Measurements from ENCODE around the gene IDE. TPM values are rescaled to one million over a fixed set of nuclear protein-coding genes. Genes with fewer than 3 reads are reported as not detected.

Gene IDE
- total and polyA plus RNA-seq, 2 donors (not counting 1 experiment from before 2014, with no cell fraction given) = 7.7 to 40.9 TPM

DNA sequence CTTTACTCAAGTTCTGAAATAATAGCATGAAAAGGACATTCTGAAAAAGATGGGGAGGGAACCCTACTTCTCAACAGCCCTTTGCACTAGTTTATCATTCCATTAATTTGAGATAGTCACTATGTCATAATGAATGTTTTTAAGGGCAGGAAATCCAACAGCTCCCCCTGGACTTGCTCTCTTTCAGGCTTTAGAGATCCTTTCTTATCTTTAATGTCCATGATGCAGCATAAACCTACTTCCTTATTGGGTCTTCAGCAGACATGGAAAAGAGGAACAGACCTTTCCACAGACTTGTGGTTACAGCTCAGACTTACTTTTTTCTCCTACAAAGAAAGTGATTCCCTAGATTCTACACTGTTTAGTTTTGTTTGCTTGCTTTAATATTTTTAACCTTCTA is 87.3 kb downstream of the IDE start:
- no peaks in the 10 kb centered on the region for H3K9me3 Mint-ChIP-seq (ENCODE audit: insufficient read depth)
- H4K20me1 ChIP-seq (ENCODE audit: control insufficient read depth, insufficient read depth, low read length, poor library complexity, severe bottlenecking) = no peaks in the 10 kb centered on the region
- H3K79me2 ChIP-seq (ENCODE audit: control insufficient read depth, insufficient read depth, low read length) = no peaks in the 10 kb centered on the region
- H3K4me3 Mint-ChIP-seq = no peak overlapping the region
- intact Hi-C loops (cut with micrococcal nuclease) = no loop called here
- no peaks in the 10 kb centered on the region for H3K27me3 ChIP-seq (replicated peaks in 1 of 4; ENCODE audit: control extremely low read depth in 1 of 4, control insufficient read depth in 3 of 4, insufficient read depth in 4 of 4, low read length in 3 of 4)
- no peak overlapping the region for H3K27ac Mint-ChIP-seq
- H3K4me3 ChIP-seq (ENCODE audit: control extremely low read depth in 1 of 5, extremely low read depth in 1 of 5, insufficient read depth in 1 of 5, low read depth in 2 of 5, low read length in 4 of 5) = no peak overlapping the region
- H3K9ac ChIP-seq (ENCODE audit: low read length) = no peak overlapping the region
- no peak overlapping the region for H3K27ac ChIP-seq (ENCODE audit: low read length in 2 of 2)
- no peaks in the 10 kb centered on the region for H3K27me3 Mint-ChIP-seq
- ATAC-seq (ENCODE audit: low read depth) (no peak), DNase-seq (no peak)
- ChIA-PET POLR2A (no interaction called here), CTCF (no interaction called here)
- H3K36me3 ChIP-seq (replicated peaks in 1 of 2; ENCODE audit: control extremely low read depth in 1 of 2, control insufficient read depth in 1 of 2, extremely low read depth in 1 of 2, insufficient read depth in 2 of 2, low read length in 1 of 2) = peaks cover 0 to 42% of the 10 kb centered on the region in 2 experiments
- no peak overlapping the region for H3K4me2 ChIP-seq (replicated peaks; ENCODE audit: low read depth, low read length, poor library complexity, severe bottlenecking)
- H2AFZ ChIP-seq (ENCODE audit: insufficient read depth, low read depth, low read length, poor library complexity, severe bottlenecking) = no peak overlapping the region
- H3K4me1 ChIP-seq (ENCODE audit: control insufficient read depth in 2 of 2, insufficient read depth in 2 of 2, low read length in 2 of 2) = no peaks in the 10 kb centered on the region
- no peak for TF ChIP-seq EZH2 (IDR thresholded peaks at IDR 0.05; ENCODE audit: borderline replicate concordance, insufficient read depth, low read depth, low read length, poor library complexity, severe bottlenecking)
- TF ChIP-seq, protein P1, sequence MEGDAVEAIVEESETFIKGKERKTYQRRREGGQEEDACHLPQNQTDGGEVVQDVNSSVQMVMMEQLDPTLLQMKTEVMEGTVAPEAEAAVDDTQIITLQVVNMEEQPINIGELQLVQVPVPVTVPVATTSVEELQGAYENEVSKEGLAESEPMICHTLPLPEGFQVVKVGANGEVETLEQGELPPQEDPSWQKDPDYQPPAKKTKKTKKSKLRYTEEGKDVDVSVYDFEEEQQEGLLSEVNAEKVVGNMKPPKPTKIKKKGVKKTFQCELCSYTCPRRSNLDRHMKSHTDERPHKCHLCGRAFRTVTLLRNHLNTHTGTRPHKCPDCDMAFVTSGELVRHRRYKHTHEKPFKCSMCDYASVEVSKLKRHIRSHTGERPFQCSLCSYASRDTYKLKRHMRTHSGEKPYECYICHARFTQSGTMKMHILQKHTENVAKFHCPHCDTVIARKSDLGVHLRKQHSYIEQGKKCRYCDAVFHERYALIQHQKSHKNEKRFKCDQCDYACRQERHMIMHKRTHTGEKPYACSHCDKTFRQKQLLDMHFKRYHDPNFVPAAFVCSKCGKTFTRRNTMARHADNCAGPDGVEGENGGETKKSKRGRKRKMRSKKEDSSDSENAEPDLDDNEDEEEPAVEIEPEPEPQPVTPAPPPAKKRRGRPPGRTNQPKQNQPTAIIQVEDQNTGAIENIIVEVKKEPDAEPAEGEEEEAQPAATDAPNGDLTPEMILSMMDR (IDR thresholded peaks at IDR 0.05) = no peak
- H3K4me1 Mint-ChIP-seq = no peaks in the 10 kb centered on the region
- no peaks in the 10 kb centered on the region for H3K9me3 ChIP-seq (ENCODE audit: control extremely low read depth in 1 of 3, control insufficient read depth in 2 of 3, insufficient read depth in 1 of 3, low read length in 2 of 3)

DNA sequence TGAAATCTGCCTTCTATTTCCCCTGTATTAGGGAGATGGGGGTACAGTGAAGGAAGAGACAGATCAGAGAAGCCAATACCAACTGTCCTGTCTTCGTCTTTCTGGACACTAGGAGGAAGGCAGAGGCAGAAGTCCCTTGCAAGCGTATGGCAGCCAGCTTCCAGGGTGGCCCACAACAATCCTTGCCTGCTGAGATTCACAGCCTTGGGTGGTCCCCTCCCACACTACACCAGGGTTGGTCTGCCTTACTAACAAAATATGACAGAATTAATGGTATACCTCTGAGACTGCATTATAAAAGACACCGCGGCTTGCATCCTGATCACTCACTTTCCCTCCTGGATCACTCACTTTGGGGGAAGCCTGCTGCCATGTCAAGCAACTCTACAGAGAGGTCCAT is 90.4 kb downstream of the IDE start:
- CTCF ChIA-PET = no interaction called here
- Mint-ChIP-seq H3K4me1 (no peaks in the 10 kb centered on the region), H3K27ac (no peak overlapping the region), H3K9me3 (ENCODE audit: insufficient read depth) (no peaks in the 10 kb centered on the region), H3K4me3 (no peak overlapping the region), H3K27me3 (no peaks in the 10 kb centered on the region)
- Histone ChIP-seq H3K36me3 (replicated peaks in 1 of 2; ENCODE audit: control extremely low read depth in 1 of 2, control insufficient read depth in 1 of 2, extremely low read depth in 1 of 2, insufficient read depth in 2 of 2, low read length in 1 of 2) (peaks cover 2 to 37% of the 10 kb centered on the region in 2 experiments), H3K4me3 (ENCODE audit: control extremely low read depth in 1 of 5, extremely low read depth in 1 of 5, insufficient read depth in 1 of 5, low read depth in 2 of 5, low read length in 4 of 5) (no peak overlapping the region), H3K79me2 (ENCODE audit: control insufficient read depth, insufficient read depth, low read length) (no peaks in the 10 kb centered on the region), H4K20me1 (ENCODE audit: control insufficient read depth, insufficient read depth, low read length, poor library complexity, severe bottlenecking) (no peaks in the 10 kb centered on the region), H3K27ac (ENCODE audit: low read length in 2 of 2) (no peak overlapping the region), H3K4me2 (replicated peaks; ENCODE audit: low read depth, low read length, poor library complexity, severe bottlenecking) (no peak overlapping the region), H3K4me1 (ENCODE audit: control insufficient read depth in 2 of 2, insufficient read depth in 2 of 2, low read length in 2 of 2) (no peaks in the 10 kb centered on the region), H2AFZ (ENCODE audit: insufficient read depth, low read depth, low read length, poor library complexity, severe bottlenecking) (no peak overlapping the region), H3K9ac (ENCODE audit: low read length) (no peak overlapping the region), H3K9me3 (ENCODE audit: control extremely low read depth in 1 of 3, control insufficient read depth in 2 of 3, insufficient read depth in 1 of 3, low read length in 2 of 3) (no peaks in the 10 kb centered on the region), H3K27me3 (replicated peaks in 1 of 4; ENCODE audit: control extremely low read depth in 1 of 4, control insufficient read depth in 3 of 4, insufficient read depth in 4 of 4, low read length in 3 of 4) (no peaks in the 10 kb centered on the region)
- ATAC-seq (ENCODE audit: low read depth) (no peak), DNase-seq (no peak)
- POLR2A ChIA-PET = no interaction called here
- TF ChIP-seq, protein P1 (IDR thresholded peaks at IDR 0.05) = no peak
- TF ChIP-seq EZH2 (IDR thresholded peaks at IDR 0.05; ENCODE audit: borderline replicate concordance, insufficient read depth, low read depth, low read length, poor library complexity, severe bottlenecking) = no peak
- intact Hi-C loops (cut with micrococcal nuclease) = no loop called here
- WGBS (ENCODE audit: insufficient coverage) = 100% methylated on average over 1 of the region's 4 CpGs
